ENCODE data around the gene SLCO3A1.

SLCO3A1 gene

DNA sequence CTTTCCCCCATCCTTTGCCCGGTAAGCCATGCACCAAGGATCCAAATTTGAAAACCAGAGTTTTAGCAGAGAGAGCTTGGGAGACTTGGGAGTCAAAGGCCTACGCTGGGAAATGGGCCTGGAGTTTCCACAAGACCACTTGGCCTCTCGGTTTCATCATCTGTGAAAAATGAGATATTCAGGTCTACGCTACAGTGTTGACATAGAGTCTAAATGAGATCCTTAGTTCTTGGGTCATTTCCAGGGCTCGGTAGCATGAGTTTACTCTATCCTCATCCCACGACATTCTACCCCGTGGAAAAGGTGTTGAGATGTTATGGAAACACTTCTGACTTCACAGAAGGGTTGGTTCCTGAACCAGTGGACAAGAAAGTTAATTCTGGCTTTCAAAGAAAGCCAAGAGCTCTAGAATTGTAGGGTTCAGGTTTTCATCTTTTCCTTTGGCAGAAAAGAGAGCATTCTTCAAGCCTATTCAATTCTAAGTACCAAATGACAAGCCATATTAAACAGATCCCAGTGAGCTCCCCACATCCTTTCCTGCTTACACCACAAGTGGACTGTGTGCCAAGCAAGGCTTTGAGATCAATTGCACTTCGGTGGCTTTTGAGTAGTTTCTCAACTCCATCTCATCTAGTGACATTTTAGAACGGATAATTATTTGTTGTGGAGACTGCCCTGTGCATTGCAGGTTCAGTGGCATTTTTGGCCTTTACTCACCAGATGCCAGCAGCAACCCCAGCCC, 219.7 kb downstream of the SLCO3A1 start:
- TF ChIP-seq, protein P1, sequence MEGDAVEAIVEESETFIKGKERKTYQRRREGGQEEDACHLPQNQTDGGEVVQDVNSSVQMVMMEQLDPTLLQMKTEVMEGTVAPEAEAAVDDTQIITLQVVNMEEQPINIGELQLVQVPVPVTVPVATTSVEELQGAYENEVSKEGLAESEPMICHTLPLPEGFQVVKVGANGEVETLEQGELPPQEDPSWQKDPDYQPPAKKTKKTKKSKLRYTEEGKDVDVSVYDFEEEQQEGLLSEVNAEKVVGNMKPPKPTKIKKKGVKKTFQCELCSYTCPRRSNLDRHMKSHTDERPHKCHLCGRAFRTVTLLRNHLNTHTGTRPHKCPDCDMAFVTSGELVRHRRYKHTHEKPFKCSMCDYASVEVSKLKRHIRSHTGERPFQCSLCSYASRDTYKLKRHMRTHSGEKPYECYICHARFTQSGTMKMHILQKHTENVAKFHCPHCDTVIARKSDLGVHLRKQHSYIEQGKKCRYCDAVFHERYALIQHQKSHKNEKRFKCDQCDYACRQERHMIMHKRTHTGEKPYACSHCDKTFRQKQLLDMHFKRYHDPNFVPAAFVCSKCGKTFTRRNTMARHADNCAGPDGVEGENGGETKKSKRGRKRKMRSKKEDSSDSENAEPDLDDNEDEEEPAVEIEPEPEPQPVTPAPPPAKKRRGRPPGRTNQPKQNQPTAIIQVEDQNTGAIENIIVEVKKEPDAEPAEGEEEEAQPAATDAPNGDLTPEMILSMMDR (IDR thresholded peaks at IDR 0.05; ENCODE audit: low read depth, low read length, missing control alignments): no peak
- no peak overlapping the region for H3K4me3 ChIP-seq (ENCODE audit: low read depth, low read length)
- DNase-seq (ENCODE audit: low read depth): no peak

GRCh38 chr15:92074101-92074500, 220.6 kb downstream of the SLCO3A1 start:
- no peak overlapping the region for H3K4me3 ChIP-seq (ENCODE audit: low read depth, low read length)
- TF ChIP-seq, protein P1 (IDR thresholded peaks at IDR 0.05; ENCODE audit: low read depth, low read length, missing control alignments): no peak
- DNase-seq (ENCODE audit: low read depth): no peak

- H3K4me3 ChIP-seq (ENCODE audit: low read depth, low read length): no peak overlapping the region
- TF ChIP-seq, protein P1 (IDR thresholded peaks at IDR 0.05; ENCODE audit: low read depth, low read length, missing control alignments): no peak
- no peak for DNase-seq (ENCODE audit: low read depth)
Measured at GRCh38 chr15:92074646-92075045, 221.1 kb downstream of the SLCO3A1 start.

DNA sequence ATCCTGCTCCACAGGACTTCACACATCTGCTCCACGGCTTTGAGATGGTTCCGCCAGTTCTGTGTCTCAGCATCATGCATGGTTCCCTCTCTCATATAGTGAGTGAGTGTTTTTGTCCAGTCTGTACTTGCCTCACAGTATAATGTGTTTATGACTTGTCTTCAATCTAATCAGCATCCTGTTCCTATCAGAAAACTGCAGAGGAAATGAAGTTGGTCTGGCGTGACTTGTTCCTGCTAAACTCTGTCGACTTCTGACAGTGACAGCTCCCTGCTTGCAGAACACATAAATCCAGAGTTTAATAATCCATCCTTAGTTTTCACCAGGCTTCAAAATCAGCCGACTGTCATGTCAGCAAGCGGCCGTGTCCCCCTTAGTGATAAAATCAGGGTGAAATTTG, 222.3 kb downstream of the SLCO3A1 start:
- no peak overlapping the region for H3K4me3 ChIP-seq (ENCODE audit: low read depth, low read length)
- TF ChIP-seq, protein P1 (IDR thresholded peaks at IDR 0.05; ENCODE audit: low read depth, low read length, missing control alignments): no peak
- DNase-seq (ENCODE audit: low read depth): no peak

- no peak overlapping the region for H3K4me3 ChIP-seq (ENCODE audit: low read depth, low read length)
- TF ChIP-seq, protein P1 (IDR thresholded peaks at IDR 0.05; ENCODE audit: low read depth, low read length, missing control alignments): no peak
- DNase-seq (ENCODE audit: low read depth): no peak
Measured at GRCh38 chr15:92076541-92076940, 223.0 kb downstream of the SLCO3A1 start.

- no peak overlapping the region for H3K4me3 ChIP-seq (ENCODE audit: low read depth, low read length)
- TF ChIP-seq, protein P1 (IDR thresholded peaks at IDR 0.05; ENCODE audit: low read depth, low read length, missing control alignments): peak; percentile 81
- no peak for DNase-seq (ENCODE audit: low read depth)
Measured at GRCh38 chr15:92077353-92078085, 224.0 kb downstream of the SLCO3A1 start.
